ENCODE measurements around the gene ZNF169. TPM values are rescaled to one million over a fixed set of nuclear protein-coding genes. Genes with fewer than 3 reads are reported as not detected.
"Not testable (repeated sequence)": the region's sequence is repeated elsewhere in the genome, so short reads cannot be mapped to it uniquely, and the experiment has no call there.

ZNF169 gene
- 4.8 TPM for total RNA-seq

DNA sequence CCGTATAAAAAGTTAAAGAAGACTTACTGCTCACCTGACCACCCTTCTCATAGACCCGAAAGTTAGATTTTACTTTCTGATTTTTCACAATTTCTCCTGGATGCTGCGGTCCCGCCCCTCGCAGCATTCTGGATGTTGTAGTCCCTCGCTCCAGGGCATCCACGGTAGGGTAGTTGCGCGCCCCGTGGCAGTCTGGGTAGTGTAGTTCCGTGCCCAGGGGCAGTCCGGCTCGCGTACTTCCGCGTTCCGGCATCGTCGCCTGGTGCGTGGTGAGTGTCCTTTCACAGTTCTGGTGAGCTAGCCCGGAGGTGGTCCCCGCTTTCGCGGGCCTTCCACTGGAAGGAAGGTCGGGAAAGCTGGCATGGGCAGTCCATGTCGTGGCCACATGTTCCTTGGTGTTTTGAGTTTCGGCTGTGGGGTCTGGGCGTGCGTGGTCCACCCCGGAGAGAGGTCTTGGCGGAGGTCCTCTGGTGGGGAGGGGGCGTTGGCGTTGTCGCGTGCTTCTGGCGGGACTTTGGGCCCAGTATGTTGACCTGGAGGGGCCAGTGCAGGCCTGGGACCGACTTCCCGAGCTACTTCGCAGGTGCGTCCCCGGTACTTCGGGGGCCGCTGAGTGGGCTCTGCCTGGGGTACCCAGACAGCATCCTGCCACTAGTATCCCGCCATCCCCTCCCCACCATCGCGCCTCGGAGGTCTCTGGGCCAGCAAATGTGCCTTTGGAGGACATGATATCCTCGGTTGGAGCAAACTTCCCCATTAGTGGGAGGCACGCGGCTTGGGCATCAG, at the start of gene ZNF169:
ZNF169 (plus strand) TSS at position 222 of the 786 bp plus-strand sequence. CDS start 19,515 bp downstream, outside the sequence.
- DNase-seq: peak; percentile 39

- DNase-seq: no peak
Observed at GRCh38 chr9:94210616-94211603, 48.2 kb upstream of the ZNF169 start.

DNA sequence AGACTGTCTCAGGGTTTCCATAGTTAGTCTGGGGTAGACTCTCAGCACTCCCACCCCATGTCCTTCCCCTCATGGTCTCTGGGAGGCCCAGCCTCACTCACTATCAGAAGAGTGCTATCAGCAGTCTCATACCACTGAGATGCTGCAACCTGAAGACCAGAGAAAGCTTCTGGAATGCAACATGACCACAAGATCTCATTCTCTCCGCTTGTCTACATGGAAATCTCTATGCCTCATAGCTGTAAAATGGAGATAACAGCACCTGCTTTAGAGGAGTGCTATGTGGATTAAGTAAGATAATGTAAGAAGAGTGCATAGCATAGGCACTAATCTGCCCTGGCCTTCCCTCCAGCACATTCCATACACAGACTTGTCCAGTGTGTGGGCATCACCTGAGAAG, 47.0 kb upstream of the ZNF169 start:
- no peak for DNase-seq

DNA sequence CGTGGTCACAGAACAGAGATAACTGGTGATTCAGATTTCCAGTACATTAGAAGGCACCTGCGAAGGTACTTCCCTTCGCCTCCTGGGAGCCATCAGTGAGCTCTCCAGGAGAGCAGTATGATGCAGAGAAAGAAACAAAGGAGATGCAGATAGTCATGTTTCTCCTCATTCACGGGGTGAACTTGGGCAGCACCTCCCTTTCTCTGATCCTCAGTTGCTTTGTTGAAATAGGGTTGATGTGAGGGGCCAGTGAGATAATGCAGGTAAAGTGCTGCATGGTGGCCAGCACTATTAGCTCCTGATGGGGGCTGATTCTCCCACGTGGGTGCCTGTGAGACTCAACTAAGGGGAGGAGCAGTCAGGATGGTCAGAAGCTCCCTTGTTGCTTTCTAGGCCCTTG, 46.6 kb upstream of the ZNF169 start:
- DNase-seq: no peak

GRCh38 chr9:94213511-94214124, 45.5 kb upstream of the ZNF169 start:
- peak; percentile 81 for DNase-seq

GRCh38 chr9:94222870-94223269, 36.2 kb upstream of the ZNF169 start:
- no peak for DNase-seq

DNA sequence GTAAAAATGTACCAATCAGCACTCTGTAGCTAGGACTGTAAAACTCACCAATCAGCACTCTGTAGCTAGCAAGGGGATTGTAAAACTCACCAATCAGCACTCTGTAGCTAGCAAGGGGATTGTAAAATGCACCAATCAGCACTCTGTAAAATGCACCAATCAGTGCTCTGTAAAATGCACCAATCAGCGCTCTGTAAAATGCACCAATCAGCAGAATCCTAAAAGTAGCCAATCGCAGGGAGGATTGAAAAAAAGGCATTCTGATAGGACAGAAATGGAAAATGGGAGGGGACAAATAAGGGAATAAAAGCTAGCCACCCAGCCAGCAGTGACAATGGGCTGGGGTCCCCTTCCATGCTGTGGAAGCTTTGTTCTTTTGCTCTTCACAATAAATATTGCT, 33.7 kb upstream of the ZNF169 start:
- not testable (repeated sequence) for DNase-seq

- no peak for DNase-seq
Observed at GRCh38 chr9:94228616-94229015, 30.5 kb upstream of the ZNF169 start.

- no peak for DNase-seq
Observed at GRCh38 chr9:94232428-94232827, 26.7 kb upstream of the ZNF169 start.

DNA sequence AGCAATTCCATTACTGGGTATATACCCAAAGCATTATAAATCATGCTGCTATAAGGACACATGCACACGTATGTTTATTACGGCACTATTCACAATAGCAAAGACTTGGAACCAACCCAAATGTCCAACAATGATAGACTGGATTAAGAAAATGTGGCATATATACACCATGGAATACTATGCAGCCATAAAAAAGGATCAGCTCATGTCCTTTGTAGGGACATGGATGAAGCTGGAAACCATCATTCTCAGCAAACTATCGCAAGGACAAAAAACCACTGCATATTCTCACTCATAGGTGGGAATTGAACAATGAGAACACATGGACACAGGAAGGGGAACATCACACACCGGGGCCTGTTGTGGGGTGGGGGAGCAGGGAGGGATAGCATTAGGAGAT, 18.0 kb upstream of the ZNF169 start:
- not testable (repeated sequence) for DNase-seq

DNA sequence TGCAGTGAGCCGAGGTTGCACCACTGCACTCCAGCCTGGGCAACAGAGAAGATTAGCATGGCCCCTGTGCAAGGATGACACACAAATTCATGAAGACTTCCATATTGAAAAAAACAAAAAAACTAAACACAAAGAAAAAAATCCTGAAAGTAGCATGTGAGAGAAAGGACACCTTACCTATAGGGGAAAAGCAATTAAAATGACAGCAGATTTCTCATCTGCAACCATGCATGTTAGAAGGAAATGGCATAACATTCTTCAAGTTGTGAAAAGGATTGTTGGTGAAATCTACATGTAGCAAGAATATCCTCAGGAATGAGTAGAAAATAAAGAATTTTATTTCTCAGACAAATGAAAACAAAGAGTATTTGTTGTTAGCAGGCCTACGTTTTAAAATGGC, 13.4 kb upstream of the ZNF169 start:
- no peak for DNase-seq

GRCh38 chr9:94250456-94250855, 8.6 kb upstream of the ZNF169 start:
- DNase-seq: no peak

DNA sequence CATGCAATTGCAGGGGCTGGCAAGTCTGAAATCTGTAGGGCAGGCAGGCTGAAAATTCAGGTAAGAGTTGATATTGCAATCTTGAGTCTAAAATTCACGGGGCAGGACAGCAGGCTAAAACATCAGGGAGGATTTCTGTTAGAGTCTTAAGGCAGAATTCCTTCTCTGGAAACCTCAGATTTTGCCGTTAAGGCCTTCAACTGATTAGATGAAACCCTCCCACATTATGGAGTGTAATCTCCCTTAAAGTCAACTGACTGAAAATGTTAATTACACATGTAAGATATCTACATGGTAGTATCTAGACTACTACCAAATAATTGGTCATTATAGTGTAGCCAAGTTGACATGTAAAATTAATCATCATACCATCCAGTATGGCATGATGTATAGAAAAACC, 3.1 kb upstream of the ZNF169 start:
- no peak for DNase-seq

DNA sequence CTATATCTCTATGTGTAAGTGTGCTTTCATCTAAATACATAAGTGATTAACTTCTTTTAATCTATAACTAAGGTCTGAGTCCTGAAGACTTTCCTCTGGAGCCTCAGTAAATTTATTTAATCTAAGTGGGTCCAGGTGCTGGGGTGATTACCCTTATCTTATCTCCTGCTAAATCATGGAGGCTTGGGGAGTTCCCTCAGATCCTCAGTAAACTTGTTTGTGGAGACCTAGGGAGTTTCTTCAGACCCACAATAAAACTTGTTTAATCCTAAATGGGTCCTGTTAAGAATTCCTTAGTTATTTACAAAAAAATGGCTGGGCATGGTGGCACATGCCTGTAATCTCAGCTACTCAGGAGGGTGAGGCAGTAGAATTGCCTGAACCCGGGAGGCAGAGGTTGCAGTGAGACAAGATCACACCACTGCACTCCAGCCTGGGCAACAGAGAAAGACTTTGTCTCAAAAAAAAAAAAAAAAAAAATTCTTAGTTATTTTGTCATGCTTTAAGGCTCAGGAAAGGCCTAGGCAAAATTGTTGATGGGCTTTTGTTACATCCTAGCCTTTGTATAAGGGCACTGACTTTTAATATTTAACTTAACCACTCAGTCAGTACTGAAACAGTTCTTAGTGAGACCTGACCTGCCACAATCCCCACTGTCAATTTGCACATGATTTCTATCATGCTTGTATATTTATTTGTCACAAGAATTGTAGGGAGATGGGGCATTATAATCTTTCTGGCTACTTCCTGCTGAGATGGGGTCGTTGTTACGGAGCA, 6.7 kb downstream of the ZNF169 start:
- not testable (repeated sequence) for DNase-seq

DNA sequence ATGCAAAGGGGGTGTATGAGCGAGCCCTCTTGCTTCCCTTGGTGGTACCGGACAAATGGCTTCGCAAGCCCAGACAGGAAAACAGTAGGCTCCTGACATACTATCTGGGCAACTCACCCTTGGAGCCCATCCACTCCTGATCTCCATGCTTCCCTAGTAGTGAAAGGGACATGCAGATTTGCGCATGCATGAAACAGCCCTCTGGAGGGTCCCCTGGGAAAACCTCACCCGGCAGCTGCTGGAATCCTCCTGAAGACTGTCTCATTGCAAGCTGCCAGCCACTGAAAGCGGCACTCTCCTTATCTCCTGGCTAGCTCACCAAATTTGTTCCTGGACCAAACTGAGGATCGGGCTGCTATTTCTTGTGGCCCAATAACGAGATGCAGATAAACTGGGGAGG, 10.2 kb downstream of the ZNF169 start:
- no peak for DNase-seq

GRCh38 chr9:94270009-94270408, 10.9 kb downstream of the ZNF169 start:
- no peak for DNase-seq

- DNase-seq: not testable (repeated sequence)
Observed at GRCh38 chr9:94277029-94277428, 17.9 kb downstream of the ZNF169 start.

GRCh38 chr9:94277885-94278536, 18.9 kb downstream of the ZNF169 start:
- no peak for DNase-seq

DNA sequence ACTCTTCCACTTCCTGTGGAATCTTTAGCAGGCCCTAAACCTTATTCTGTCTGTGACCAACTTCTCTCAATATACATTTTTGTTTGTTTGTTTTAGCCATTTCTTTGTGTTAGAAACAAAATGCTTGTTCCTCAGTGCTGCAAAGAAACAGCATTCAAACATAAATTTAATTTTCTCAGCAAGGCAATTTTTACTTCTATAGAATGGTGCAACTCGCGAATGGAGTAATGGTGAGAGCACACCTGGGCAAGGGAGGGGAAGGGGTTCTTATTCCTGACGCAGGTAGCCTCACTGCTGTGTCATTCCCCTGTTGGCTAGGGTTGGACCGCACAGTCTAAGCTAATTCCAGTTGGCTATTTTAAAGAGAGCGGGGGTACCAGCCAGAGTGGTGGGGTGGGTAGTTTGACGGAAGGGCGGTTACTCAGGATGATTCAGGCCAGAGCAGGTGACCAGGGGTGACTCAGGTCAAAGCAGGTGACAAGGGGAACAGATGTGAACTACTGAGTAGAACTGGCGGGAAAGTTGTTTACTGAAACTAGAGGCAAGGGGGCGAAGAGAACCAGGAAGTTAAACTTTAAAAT, 21.4 kb downstream of the ZNF169 start:
- no peak for DNase-seq

DNA sequence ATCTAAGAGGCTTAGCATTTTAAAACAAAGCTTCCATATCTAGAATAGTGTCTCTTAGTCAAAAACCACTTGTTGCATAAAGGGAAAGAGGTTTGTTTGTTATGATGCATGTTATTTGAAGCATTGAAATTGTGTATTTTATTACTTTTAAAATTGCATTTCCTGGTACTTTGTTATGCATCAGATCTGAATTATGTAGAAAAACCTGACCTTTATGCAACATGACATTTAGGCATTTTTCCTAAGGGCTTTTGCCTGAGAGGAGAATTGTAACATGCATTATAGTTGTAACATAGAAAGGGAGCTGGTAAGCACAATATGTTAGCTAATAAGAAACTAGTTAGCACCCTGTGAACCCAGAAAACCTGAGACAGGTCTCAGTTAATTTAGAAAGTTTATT, 22.0 kb downstream of the ZNF169 start:
- DNase-seq: no peak

DNA sequence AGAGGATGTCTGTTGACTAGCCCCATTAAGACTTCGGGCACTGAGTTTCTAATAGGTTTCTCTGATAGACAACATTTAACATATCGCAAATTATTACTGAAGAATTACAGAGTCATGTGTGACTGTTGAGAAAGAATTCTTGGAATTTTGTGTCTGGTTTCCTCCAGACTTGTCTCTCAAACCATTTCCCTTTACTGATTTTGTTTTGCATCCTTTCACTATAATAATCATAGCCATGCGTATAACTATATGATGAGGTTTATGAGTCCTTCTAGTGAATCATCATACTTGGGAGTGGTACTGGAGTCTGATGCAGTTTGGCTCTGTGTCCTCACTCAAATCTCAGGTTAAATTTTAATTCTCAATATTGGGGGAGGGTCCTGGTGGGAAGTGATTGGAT, 27.0 kb downstream of the ZNF169 start:
- no peak for DNase-seq
